ENCODE results near the gene RBM11. TPM values are rescaled to one million over a fixed set of nuclear protein-coding genes. Genes with fewer than 3 reads are reported as not detected.

RBM11 gene
- total and polyA plus RNA-seq, 9 of the 15 experiments (the other 6 are each of a cell fraction or from before 2014, with no cell fraction given): 0.98 to 5.3 (median 2.9) TPM

GRCh38 chr21:14229399-14229798 is 13.4 kb downstream of the RBM11 start (continued):
- TF ChIP-seq PKNOX1 (IDR thresholded peaks at IDR 0.05) (no peak), ZFP36 (IDR thresholded peaks at IDR 0.05; ENCODE audit: low read depth, low read length, partially characterized antibody) (peak; percentile 73), BRF2 (IDR thresholded peaks at IDR 0.05; ENCODE audit: borderline replicate concordance, insufficient read depth, insufficient read length) (no peak), HLTF (IDR thresholded peaks at IDR 0.05) (no peak), CBX5 (IDR thresholded peaks at IDR 0.05; ENCODE audit: borderline replicate concordance, low read depth) (0 out of 2 replicates have a peak, but pooled peaks have one; percentile 36)
- TF ChIP-seq, protein P1, sequence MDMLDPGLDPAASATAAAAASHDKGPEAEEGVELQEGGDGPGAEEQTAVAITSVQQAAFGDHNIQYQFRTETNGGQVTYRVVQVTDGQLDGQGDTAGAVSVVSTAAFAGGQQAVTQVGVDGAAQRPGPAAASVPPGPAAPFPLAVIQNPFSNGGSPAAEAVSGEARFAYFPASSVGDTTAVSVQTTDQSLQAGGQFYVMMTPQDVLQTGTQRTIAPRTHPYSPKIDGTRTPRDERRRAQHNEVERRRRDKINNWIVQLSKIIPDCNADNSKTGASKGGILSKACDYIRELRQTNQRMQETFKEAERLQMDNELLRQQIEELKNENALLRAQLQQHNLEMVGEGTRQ (CRISPR knock-in tag; IDR thresholded peaks at IDR 0.05): no peak

- 2% methylated on average over 5 of the region's 5 CpGs for WGBS (ENCODE audit: insufficient coverage, low coverage, missing lambda C conversion rate)
- H3K27ac ChIP-seq (ENCODE audit: extremely low read depth, low read depth, low read length): no peak overlapping the region
- no peaks in the 10 kb centered on the region for H3K27me3 ChIP-seq (ENCODE audit: control insufficient read depth in 2 of 2, insufficient read depth in 2 of 2, low read length in 2 of 2)
- no peaks in the 10 kb centered on the region for H3K79me2 ChIP-seq (ENCODE audit: control insufficient read depth, insufficient read depth, low read length)
- BruUV-seq (replicated peaks): no TSS peak
- DNase-seq (ENCODE audit: extremely low read depth in 1 of 4, low spot score in 3 of 4) (no peak), ATAC-seq (no peak), FAIRE-seq (no peak)
- ChIA-PET POLR2A (no interaction called here), CTCF (ENCODE audit: low intra/inter-chr PET ratio) (no interaction called here)
- intact Hi-C loops (cut with micrococcal nuclease) (no loop called here), in situ Hi-C loops (cut with MboI) (no loop called here)
- no peaks in the 10 kb centered on the region for H3K9me1 ChIP-seq (ENCODE audit: control insufficient read depth, insufficient read depth, low read length)
- H2AFZ ChIP-seq (ENCODE audit: low read depth, low read length): no peak overlapping the region
- no peaks in the 10 kb centered on the region for H3K9me3 ChIP-seq (replicated peaks; ENCODE audit: control insufficient read depth, insufficient read depth, low read depth, low read length)
- H3K4me1 ChIP-seq (replicated peaks in 1 of 2; ENCODE audit: control insufficient read depth in 2 of 2, insufficient read depth in 2 of 2, low read length in 2 of 2): no peaks in the 10 kb centered on the region
- no peaks in the 10 kb centered on the region for H3K36me3 ChIP-seq (ENCODE audit: control insufficient read depth, insufficient read depth, low read length)
- no peak overlapping the region for H3K4me3 ChIP-seq
- H4K20me1 ChIP-seq (replicated peaks; ENCODE audit: control insufficient read depth, insufficient read depth, low read length): no peaks in the 10 kb centered on the region
- H3K9ac ChIP-seq (ENCODE audit: insufficient read depth in 1 of 2, low read depth in 2 of 2, low read length in 2 of 2): no peak overlapping the region
- H3K4me2 ChIP-seq (ENCODE audit: insufficient read depth, low read length): no peak overlapping the region
- TF ChIP-seq, protein P2, sequence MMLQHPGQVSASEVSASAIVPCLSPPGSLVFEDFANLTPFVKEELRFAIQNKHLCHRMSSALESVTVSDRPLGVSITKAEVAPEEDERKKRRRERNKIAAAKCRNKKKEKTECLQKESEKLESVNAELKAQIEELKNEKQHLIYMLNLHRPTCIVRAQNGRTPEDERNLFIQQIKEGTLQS (IDR thresholded peaks at IDR 0.05): peak; percentile 57; the same call in 1 of the 2 replicates
- TF ChIP-seq, protein P2 (CRISPR knock-in tag; conservative IDR thresholded peaks at IDR 0.05): no peak
- TF ChIP-seq KAT7 (CRISPR knock-in tag; IDR thresholded peaks at IDR 0.05; ENCODE audit: borderline replicate concordance) (no peak), TFE3 (CRISPR knock-in tag; IDR thresholded peaks at IDR 0.05) (no peak), ZNF780A (CRISPR knock-in tag; IDR thresholded peaks at IDR 0.05) (no peak), IRF2 (CRISPR knock-in tag; IDR thresholded peaks at IDR 0.05) (no peak)
- TF ChIP-seq, protein P3, sequence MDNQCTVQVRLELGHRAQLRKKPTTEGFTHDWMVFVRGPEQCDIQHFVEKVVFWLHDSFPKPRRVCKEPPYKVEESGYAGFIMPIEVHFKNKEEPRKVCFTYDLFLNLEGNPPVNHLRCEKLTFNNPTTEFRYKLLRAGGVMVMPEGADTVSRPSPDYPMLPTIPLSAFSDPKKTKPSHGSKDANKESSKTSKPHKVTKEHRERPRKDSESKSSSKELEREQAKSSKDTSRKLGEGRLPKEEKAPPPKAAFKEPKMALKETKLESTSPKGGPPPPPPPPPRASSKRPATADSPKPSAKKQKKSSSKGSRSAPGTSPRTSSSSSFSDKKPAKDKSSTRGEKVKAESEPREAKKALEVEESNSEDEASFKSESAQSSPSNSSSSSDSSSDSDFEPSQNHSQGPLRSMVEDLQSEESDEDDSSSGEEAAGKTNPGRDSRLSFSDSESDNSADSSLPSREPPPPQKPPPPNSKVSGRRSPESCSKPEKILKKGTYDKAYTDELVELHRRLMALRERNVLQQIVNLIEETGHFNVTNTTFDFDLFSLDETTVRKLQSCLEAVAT (IDR thresholded peaks at IDR 0.05): no peak
Measured at GRCh38 chr21:14235101-14235500, 19.1 kb downstream of the RBM11 start.

Data from K562 (cell line).